Measurements from ENCODE around the gene NSD1. TPM values are rescaled to one million over a fixed set of nuclear protein-coding genes. Genes with fewer than 3 reads are reported as not detected.

The NSD1 gene
- total RNA-seq, 1 donor from 2014 or later, result 82.1 TPM

- DNase-seq (ENCODE audit: low spot score), result no peak
Observed at GRCh38 chr5:177097016-177097985, 36.3 kb upstream of the NSD1 start.

GRCh38 chr5:177098120-177098469 lies 35.5 kb upstream of the NSD1 start:
- no peak for DNase-seq (ENCODE audit: low spot score)

GRCh38 chr5:177098470-177099141 lies 35.0 kb upstream of the NSD1 start:
- no peak for DNase-seq (ENCODE audit: low spot score)

DNA sequence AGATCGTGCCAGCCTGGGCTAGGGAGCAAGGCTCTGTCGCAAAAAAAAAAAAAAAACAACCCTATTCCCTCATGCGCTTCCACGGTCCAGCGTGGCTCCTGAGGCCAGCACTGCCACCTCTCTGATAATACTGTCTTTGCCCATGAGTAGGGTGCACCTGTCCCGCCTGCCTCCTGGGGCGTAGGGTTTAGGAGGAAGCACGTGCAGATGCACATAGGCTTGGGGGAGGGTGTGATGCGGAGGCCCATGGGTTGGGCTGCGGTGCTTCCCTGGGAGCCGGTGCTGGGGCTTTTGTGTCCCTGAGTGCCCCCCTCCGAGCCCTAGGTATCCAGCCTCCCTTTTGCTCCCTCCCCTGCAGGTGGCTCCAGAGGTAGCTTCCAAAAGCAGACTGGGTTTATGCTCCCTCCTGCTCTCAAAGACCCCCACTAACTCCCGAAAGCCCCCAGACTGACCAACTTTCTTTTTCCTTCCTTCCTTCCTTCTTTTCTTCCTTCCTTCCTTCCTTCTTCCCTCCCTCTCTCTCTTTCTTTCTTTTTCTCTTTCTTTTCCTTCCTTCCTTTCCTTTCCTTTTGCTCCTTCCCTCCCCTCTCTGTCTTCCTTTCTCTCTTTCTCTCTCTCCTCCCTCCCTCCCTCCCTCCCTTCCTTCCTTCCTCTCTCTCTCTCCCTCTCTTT lies 34.0 kb upstream of the NSD1 start:
- DNase-seq (ENCODE audit: low spot score), result no peak

GRCh38 chr5:177100714-177101121 lies 32.9 kb upstream of the NSD1 start:
- no peak for DNase-seq (ENCODE audit: low spot score)

DNA sequence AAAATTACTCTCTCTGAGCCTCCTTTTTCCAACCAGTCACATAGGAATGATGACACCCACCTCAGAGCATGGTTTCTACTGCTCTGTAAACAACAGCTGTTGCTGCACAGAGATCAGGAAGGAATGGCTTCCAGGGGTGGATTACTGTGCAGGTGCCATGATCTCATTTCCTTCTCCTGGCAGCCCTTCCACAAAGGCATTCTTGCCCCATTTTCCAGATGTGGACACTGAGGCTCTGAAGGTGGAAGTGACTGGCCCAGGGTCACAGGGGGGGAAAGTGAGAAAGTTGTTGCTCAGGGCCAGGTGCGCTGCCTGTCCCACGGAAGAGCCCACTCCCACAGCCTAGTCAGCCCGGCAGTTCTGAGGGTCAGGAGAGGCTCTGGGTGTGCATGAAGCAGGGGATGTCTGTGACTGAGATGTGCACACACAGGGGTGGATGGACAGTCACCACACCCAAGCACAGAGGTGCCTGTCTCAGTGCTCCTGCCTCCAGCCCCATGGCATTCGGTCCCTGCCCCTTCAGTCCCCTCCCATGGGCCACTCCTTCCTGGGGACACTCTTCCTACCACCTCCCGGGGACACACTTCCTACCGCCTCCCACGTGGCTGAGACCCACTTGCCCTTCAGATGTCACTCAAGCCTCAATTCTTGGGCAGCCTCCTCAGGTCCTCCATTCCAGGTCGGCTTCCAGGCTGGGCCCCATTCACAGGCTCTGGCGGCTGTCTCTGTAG lies 29.9 kb upstream of the NSD1 start:
- DNase-seq (ENCODE audit: low spot score), result no peak

DNA sequence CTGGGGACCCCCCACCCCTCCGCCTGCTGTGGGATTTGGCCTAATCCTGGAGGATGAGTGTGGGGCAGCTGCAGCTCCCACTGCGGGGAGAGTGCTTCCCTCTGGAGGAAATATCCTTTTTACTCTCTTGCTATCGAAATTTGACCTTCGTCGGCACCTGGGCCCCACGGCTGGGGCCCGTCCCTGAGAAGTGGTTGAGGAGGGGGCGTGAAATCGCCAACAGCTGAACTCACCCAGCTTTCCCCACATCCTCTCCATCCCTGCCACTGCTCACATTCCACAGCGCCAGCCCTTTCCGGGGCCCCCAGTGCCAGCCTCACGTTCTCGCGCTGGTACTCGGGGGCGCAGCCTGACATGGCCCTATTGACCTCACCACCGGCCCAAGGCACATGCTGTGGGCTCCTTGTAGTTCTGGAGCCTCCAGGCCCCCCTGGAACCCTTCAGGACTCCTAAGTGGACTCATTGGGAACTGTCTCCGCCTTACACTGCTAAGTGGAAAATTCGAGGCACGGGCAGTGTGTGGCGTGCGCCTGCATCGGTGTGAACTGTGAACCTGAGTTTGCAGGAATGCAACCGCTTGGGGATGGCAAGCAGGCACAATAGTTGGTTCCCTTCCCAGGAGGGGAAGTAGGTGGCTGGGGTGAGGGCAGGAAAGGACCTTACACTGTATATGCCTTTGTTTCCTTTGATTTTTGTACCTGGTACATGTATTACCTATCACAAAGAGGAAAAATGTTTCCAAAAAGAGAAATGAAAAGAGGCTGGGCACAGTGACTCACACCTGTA lies 27.7 kb upstream of the NSD1 start:
- DNase-seq (ENCODE audit: low spot score), result peak; percentile 40

DNA sequence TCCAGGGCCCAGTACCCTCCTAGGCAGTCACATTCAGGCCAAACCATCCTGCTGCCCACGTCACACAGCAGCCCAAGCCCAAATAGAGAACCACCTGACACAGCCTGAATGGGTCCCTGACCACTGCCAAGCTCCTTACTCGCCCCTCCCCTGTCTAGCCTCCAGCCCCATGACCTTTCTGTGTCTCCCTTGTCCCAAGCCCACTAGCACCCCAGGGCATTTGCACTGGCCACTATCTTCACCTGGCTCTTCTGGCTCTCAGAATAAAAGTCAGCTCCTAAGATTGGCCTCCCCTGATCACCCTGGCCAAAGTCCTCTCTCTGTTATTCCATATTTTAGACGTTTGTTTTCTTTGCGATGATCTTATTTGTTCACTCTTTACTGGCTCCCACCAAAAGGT lies 26.4 kb upstream of the NSD1 start:
- no peak for DNase-seq (ENCODE audit: low spot score)

DNA sequence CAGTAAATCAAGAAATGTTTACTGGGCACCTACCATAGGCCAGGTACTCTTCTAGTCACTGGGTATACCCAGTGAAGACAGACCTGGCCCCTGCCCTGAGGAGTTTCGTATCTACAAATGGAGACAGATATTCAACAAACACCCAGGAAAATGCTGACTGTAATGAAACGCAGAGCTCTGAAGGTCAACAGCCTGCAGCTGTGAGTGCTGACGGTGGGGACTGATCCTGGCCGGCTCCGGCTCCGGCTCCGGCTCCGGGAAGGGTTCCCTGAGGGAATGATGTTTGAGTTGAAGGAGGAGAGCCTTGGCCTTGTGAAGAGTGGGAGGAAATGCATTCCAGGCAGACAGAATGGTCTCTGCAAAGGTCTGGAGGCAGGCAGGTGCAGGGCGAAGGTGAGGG lies 23.8 kb upstream of the NSD1 start:
- DNase-seq (ENCODE audit: low spot score), result no peak

- peak; percentile 50 for DNase-seq (ENCODE audit: low spot score)
Observed at GRCh38 chr5:177111720-177112394, 21.7 kb upstream of the NSD1 start.

GRCh38 chr5:177112589-177113220 lies 20.9 kb upstream of the NSD1 start:
- DNase-seq (ENCODE audit: low spot score), result no peak

- peak; percentile 84 for DNase-seq (ENCODE audit: low spot score)
Observed at GRCh38 chr5:177113566-177114424, 19.8 kb upstream of the NSD1 start.

GRCh38 chr5:177116631-177117373 lies 16.8 kb upstream of the NSD1 start:
- DNase-seq (ENCODE audit: low spot score), result peak; percentile 93

- no peak for DNase-seq (ENCODE audit: low spot score)
Observed at GRCh38 chr5:177117441-177118045, 16.0 kb upstream of the NSD1 start.

GRCh38 chr5:177122566-177122965 lies 11.0 kb upstream of the NSD1 start:
- no peak for DNase-seq (ENCODE audit: low spot score)

- no peak for DNase-seq (ENCODE audit: low spot score)
Observed at GRCh38 chr5:177123789-177124485, 9.6 kb upstream of the NSD1 start.

- DNase-seq (ENCODE audit: low spot score), result no peak
Observed at GRCh38 chr5:177124486-177124991, 9.0 kb upstream of the NSD1 start.
